A673 (cell line): ENCODE results near the gene MYO5B. TPM values are rescaled to one million over a fixed set of nuclear protein-coding genes. Genes with fewer than 3 reads are reported as not detected.

Experiments used
- BruUV-seq: library from RNA; stranded (reverse); fragments of 400-500 nt; replicated peaks from 2 replicates; lab custom pipeline; 2021; lab: Mats Ljungman, UMichigan
- CTCF ChIA-PET: fragments of 300-600 bp; sonication (Branson Sonifier 250); formaldehyde crosslinking; loops from one replicate; lab custom pipeline; 2022; ENCODE audit warnings: antibody characterized with exemption; lab: Charles Lee
- POLR2A ChIA-PET: fragments of 300-600 bp; sonication (Branson Sonifier 250); formaldehyde crosslinking; loops from one replicate; lab custom pipeline; 2022; ENCODE audit warnings: antibody characterized with exemption; ENCODE audit not compliant: low non-redundant PET; lab: Charles Lee
- DNase-seq: peaks from one replicate; pipeline ENCODE4 v3.0.0-alpha.2; 2015; ENCODE audit warnings: low spot score
- H3K27ac ChIP-seq: fragments of 200-600 bp; sonication (generic); 2 replicates; pipeline ENCODE4 v1.5.1; 2016; ENCODE audit warnings: mixed run types, low read depth, mild to moderate bottlenecking, mixed read lengths, antibody characterized with exemption, low read length; ENCODE audit not compliant: poor library complexity, severe bottlenecking
- H3K27me3 ChIP-seq: fragments of 200-600 bp; sonication (generic); replicated peaks from 2 replicates; pipeline ENCODE4 v1.6.1; 2017; ENCODE audit warnings: mixed run types, low read depth, mild to moderate bottlenecking, mixed read lengths, antibody characterized with exemption, low read length; ENCODE audit not compliant: insufficient read depth, poor library complexity
- H3K36me3 ChIP-seq: fragments of 200-600 bp; sonication (generic); 2 replicates; pipeline ENCODE4 v1.6.1; 2016; ENCODE audit warnings: mixed run types, mild to moderate bottlenecking, mixed read lengths, antibody characterized with exemption, low read length; ENCODE audit not compliant: insufficient read depth, poor library complexity, severe bottlenecking
- H3K4me1 ChIP-seq: fragments of 200-600 bp; sonication (generic); 2 replicates; pipeline ENCODE4 v1.6.1; 2017; ENCODE audit warnings: mixed run types, mild to moderate bottlenecking, mixed read lengths, antibody characterized with exemption, low read length; ENCODE audit not compliant: insufficient read depth, poor library complexity, severe bottlenecking
- H3K4me3 ChIP-seq: fragments of 200-600 bp; sonication (generic); 2 replicates; pipeline ENCODE4 v1.5.1; 2016; ENCODE audit warnings: low read depth, mixed run types, mild to moderate bottlenecking, mixed read lengths, low read length; ENCODE audit not compliant: poor library complexity, severe bottlenecking
- H3K9me3 ChIP-seq: fragments of 200-600 bp; sonication (generic); 2 replicates; pipeline ENCODE4 v1.6.1; 2016; ENCODE audit warnings: mixed run types, low read depth, mild to moderate bottlenecking, mixed read lengths, antibody characterized with exemption, low read length; ENCODE audit not compliant: poor library complexity, severe bottlenecking
- EZH2 ChIP-seq: fragments of 200-600 bp; sonication (generic); IDR thresholded peaks from 2 replicates; pipeline ENCODE4 v1.6.1; 2017; ENCODE audit warnings: borderline replicate concordance, low read depth, mild to moderate bottlenecking, mixed read lengths, antibody characterized with exemption, low read length; ENCODE audit not compliant: poor library complexity, severe bottlenecking
- intact Hi-C: fragments of 100-400 bp; cut with micrococcal nuclease; formaldehyde crosslinking; loops from one replicate; pipeline ENCODE4 v1.10.0; 2022; ENCODE audit not compliant: unreplicated experiment
- total RNA-seq: library from RNA; stranded (reverse); gene quantifications from 2 replicates; pipeline ENCODE4 v1.2.3, GENCODE V29; 2021
- TF ChIP-seq, protein P1 (sequence below): fragments of 300-800, 200-600 bp; sonication (generic); conservative IDR thresholded peaks from 2 replicates; pipeline ENCODE4 v1.5.1; 2017; ENCODE audit warnings: low read depth, mild to moderate bottlenecking, antibody characterized with exemption, low read length, moderate library complexity, mixed read lengths

MYO5B gene
- total RNA-seq, 1 experiment from 2014 or later, result 0.30 TPM

DNA sequence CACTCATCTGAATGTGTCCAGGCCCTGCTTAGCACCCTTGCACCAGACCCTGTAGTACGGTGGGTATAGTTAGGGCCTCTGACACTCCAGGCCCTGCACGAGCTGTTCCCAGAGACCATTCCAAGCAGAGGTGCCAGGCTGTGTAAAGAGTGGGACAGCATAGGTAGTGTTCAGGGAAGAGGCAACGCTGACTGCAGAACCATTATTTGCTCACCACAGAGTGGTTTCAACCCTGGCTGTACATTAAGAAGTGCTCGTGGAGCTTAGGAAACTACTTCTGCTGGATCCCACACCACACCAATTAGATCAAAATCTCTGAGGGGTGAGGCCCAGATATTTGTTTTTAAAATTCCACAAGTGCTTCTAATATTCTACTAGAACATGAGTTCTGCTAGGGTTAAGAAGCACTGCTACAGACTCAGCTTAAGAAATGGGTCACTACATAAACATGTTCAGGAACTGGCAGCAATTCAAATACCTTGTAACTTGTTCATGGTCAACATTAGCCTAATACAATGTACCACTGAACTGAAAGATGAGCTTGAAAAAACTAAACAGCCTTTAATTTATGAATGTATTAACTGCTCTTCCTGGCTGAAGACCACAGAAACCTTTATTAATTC lies 183.0 kb downstream of the MYO5B start:
- intact Hi-C loops, result loop anchor here (10.0 kb wide), 1 partner anchor 343 kb away; no protein-coding TSS in a partner anchor
- DNase-seq, result no peak
- Histone ChIP-seq H3K4me3 (no peak overlapping the region), H3K27me3 (peaks cover 23% of the 10 kb centered on the region), H3K4me1 (no peaks in the 10 kb centered on the region), H3K36me3 (no peaks in the 10 kb centered on the region), H3K27ac (no peak overlapping the region), H3K9me3 (no peaks in the 10 kb centered on the region)
- TF ChIP-seq, protein P1, sequence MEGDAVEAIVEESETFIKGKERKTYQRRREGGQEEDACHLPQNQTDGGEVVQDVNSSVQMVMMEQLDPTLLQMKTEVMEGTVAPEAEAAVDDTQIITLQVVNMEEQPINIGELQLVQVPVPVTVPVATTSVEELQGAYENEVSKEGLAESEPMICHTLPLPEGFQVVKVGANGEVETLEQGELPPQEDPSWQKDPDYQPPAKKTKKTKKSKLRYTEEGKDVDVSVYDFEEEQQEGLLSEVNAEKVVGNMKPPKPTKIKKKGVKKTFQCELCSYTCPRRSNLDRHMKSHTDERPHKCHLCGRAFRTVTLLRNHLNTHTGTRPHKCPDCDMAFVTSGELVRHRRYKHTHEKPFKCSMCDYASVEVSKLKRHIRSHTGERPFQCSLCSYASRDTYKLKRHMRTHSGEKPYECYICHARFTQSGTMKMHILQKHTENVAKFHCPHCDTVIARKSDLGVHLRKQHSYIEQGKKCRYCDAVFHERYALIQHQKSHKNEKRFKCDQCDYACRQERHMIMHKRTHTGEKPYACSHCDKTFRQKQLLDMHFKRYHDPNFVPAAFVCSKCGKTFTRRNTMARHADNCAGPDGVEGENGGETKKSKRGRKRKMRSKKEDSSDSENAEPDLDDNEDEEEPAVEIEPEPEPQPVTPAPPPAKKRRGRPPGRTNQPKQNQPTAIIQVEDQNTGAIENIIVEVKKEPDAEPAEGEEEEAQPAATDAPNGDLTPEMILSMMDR, result no peak
- no peak for TF ChIP-seq EZH2
- POLR2A ChIA-PET, result no interaction called here
- no TSS peak for BruUV-seq
- CTCF ChIA-PET, result no interaction called here

DNA sequence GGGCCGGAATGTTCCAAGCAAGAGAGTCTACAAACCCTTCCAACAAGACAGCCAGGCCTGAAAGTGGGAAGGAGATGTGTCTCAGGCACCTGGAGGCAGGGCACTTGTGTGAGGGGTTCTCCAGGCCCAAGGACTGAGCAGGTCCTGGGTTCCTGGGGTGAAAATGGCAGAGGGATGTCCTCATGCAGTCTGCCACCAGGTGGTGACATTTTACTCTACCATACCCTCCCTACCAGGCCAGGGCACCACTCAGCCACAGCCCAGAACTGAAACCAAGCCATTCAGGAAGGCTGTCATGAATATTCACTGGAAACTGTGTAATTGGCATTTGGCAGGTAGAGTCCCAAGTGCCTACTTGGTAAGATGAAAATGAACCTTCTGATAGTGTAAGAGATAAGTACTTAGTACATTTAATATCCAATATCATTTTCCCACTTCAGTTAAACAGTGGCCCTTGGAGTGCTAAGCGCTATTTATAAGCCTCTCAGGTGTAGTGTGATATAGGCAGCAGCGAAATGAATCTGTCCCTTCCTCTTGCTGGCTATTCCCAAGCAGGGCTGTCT lies 185.1 kb downstream of the MYO5B start:
- peak; percentile 59 for DNase-seq
- CTCF ChIA-PET, result no interaction called here
- intact Hi-C loops, result loop anchor here (5.0 to 10.0 kb wide), 3 partner anchors 192 to 415 kb away; no protein-coding TSS in a partner anchor
- TF ChIP-seq, protein P1, result peak; percentile 68
- no peak for TF ChIP-seq EZH2
- no TSS peak for BruUV-seq
- Histone ChIP-seq H3K27ac (no peak overlapping the region), H3K36me3 (no peaks in the 10 kb centered on the region), H3K4me1 (no peaks in the 10 kb centered on the region), H3K4me3 (no peak overlapping the region), H3K9me3 (no peaks in the 10 kb centered on the region), H3K27me3 (peaks cover 25% of the 10 kb centered on the region)
- POLR2A ChIA-PET, result no interaction called here

DNA sequence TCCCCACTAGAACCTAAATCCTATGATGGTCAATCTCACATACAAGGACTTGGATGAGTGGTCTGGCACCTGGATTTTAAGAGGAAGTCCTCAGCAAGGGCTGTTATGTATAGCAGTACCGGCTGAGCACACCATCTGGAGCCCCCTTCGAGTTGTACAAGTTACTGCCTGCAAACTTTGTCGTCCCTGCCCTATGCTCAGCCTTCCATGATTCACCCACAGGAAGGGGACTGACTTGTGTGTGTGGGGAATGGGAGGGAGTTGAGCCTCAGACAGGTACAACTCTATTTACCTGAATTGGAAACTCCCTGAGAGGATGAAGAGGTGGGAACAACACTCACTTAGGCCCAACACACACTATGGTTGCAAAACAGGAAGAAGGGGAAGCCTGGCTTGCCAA lies 186.6 kb downstream of the MYO5B start:
- TF ChIP-seq EZH2, result no peak
- TF ChIP-seq, protein P1, result no peak
- Histone ChIP-seq H3K4me3 (no peak overlapping the region), H3K36me3 (no peaks in the 10 kb centered on the region), H3K27me3 (peaks cover 33% of the 10 kb centered on the region), H3K9me3 (no peaks in the 10 kb centered on the region), H3K4me1 (no peaks in the 10 kb centered on the region), H3K27ac (no peak overlapping the region)
- ChIA-PET POLR2A (no interaction called here), CTCF (no interaction called here)
- intact Hi-C loops, result loop anchor here (5.0 to 10.0 kb wide), 2 partner anchors 194 to 416 kb away; no protein-coding TSS in a partner anchor
- DNase-seq, result no peak
- no TSS peak for BruUV-seq
